ENCODE results near the gene EDRF1.

GRCh38 chr10:125802131-125802530 is 82.6 kb downstream of the EDRF1 start:
- TF ChIP-seq, protein P1, sequence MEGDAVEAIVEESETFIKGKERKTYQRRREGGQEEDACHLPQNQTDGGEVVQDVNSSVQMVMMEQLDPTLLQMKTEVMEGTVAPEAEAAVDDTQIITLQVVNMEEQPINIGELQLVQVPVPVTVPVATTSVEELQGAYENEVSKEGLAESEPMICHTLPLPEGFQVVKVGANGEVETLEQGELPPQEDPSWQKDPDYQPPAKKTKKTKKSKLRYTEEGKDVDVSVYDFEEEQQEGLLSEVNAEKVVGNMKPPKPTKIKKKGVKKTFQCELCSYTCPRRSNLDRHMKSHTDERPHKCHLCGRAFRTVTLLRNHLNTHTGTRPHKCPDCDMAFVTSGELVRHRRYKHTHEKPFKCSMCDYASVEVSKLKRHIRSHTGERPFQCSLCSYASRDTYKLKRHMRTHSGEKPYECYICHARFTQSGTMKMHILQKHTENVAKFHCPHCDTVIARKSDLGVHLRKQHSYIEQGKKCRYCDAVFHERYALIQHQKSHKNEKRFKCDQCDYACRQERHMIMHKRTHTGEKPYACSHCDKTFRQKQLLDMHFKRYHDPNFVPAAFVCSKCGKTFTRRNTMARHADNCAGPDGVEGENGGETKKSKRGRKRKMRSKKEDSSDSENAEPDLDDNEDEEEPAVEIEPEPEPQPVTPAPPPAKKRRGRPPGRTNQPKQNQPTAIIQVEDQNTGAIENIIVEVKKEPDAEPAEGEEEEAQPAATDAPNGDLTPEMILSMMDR (IDR thresholded peaks at IDR 0.05; ENCODE audit: low read length): no peak
- TF ChIP-seq EZH2 (optimal IDR thresholded peaks at IDR 0.05; ENCODE audit: low read depth, low read length): no peak
